ENCODE data around the gene THAP12.

Gene THAP12

GRCh38 chr11:76310832-76311595 is 69.9 kb downstream of the THAP12 start:
- TF ChIP-seq GATA3 (IDR thresholded peaks at IDR 0.05; ENCODE audit: low read depth, low read length) = no peak
- TF ChIP-seq GATA2 (IDR thresholded peaks at IDR 0.05; ENCODE audit: low read depth, low read length) = no peak

- no peak for TF ChIP-seq GATA3 (IDR thresholded peaks at IDR 0.05; ENCODE audit: low read depth, low read length)
- TF ChIP-seq GATA2 (IDR thresholded peaks at IDR 0.05; ENCODE audit: low read depth, low read length) = no peak
Observed at GRCh38 chr11:76307978-76308747, 72.8 kb downstream of the THAP12 start.

- TF ChIP-seq GATA2 (IDR thresholded peaks at IDR 0.05; ENCODE audit: low read depth, low read length) (no peak), GATA3 (IDR thresholded peaks at IDR 0.05; ENCODE audit: low read depth, low read length) (no peak)
Observed at GRCh38 chr11:76307396-76307795, 73.5 kb downstream of the THAP12 start.

GRCh38 chr11:76303399-76303798 is 77.5 kb downstream of the THAP12 start:
- TF ChIP-seq GATA3 (IDR thresholded peaks at IDR 0.05; ENCODE audit: low read depth, low read length) (no peak), GATA2 (IDR thresholded peaks at IDR 0.05; ENCODE audit: low read depth, low read length) (no peak)

- TF ChIP-seq GATA3 (IDR thresholded peaks at IDR 0.05; ENCODE audit: low read depth, low read length) (no peak), GATA2 (IDR thresholded peaks at IDR 0.05; ENCODE audit: low read depth, low read length) (no peak)
Observed at GRCh38 chr11:76302996-76303395, 77.9 kb downstream of the THAP12 start.

All from SH-SY5Y (cell line).